ENCODE measurements around the gene C11orf24. TPM values are rescaled to one million over a fixed set of nuclear protein-coding genes. Genes with fewer than 3 reads are reported as not detected.

Gene C11orf24
- total RNA-seq, 1 experiment from 2014 or later: 37.7 TPM

- peaks cover under 1% of the 10 kb centered on the region; the same call in 1 of the 2 replicates for H3K9me3 ChIP-seq (ENCODE audit: insufficient read depth, low read depth)
- intact Hi-C loops (cut with micrococcal nuclease; ENCODE audit: unreplicated experiment): loop anchor here (5.0 kb wide), 1 partner anchor 92 kb away; no protein-coding TSS in a partner anchor
- H3K79me2 ChIP-seq (ENCODE audit: low read depth): no peaks in the 10 kb centered on the region
- H3K36me3 ChIP-seq (ENCODE audit: low read depth): no peaks in the 10 kb centered on the region
- H2AFZ ChIP-seq: no peak overlapping the region
- ChIA-PET POLR2A (ENCODE audit: unreplicated experiment) (interaction anchor here (0.5 to 0.6 kb wide), 2 partner anchors 87 to 995 kb away, joined by 4 read pairs; partner anchors contain the start of gene MYEOV), CTCF (interaction anchor here (0.5 to 2.8 kb wide), 4 partner anchors 12 to 94 kb away, joined by 3 to 15 read pairs (median 10); no protein-coding TSS in a partner anchor)
- TF ChIP-seq CTCF (conservative IDR thresholded peaks at IDR 0.05): no peak
- H3K4me2 ChIP-seq: no peak overlapping the region
- no peak overlapping the region for H3K4me3 ChIP-seq
- H3K27ac ChIP-seq: no peak overlapping the region
- no peaks in the 10 kb centered on the region for H3K9me2 ChIP-seq (ENCODE audit: insufficient read depth)
- H3F3A ChIP-seq (ENCODE audit: insufficient read depth, low read depth): peaks cover 14% of the 10 kb centered on the region
- DNase-seq: no peak
- H3K4me1 ChIP-seq (replicated peaks; ENCODE audit: insufficient read depth): peaks cover 22% of the 10 kb centered on the region
- BruUV-seq (replicated peaks): no TSS peak
- no peaks in the 10 kb centered on the region for H3K27me3 ChIP-seq (ENCODE audit: insufficient read depth, low read depth)
- H4K20me1 ChIP-seq (ENCODE audit: insufficient read depth): no peaks in the 10 kb centered on the region
Observed at GRCh38 chr11:68298659-68299516, 27.1 kb upstream of the C11orf24 start.

GRCh38 chr11:68297812-68298658 lies 26.3 kb upstream of the C11orf24 start:
- POLR2A ChIA-PET (ENCODE audit: unreplicated experiment): no interaction called here
- H3K27ac ChIP-seq: no peak overlapping the region
- BruUV-seq (replicated peaks): no TSS peak
- H3K27me3 ChIP-seq (ENCODE audit: insufficient read depth, low read depth): no peaks in the 10 kb centered on the region
- intact Hi-C loops (cut with micrococcal nuclease; ENCODE audit: unreplicated experiment): loop anchor here (1.0 to 5.0 kb wide), 2 partner anchors 41 to 91 kb away; no protein-coding TSS in a partner anchor
- peak; percentile 58 to 83 for DNase-seq
- no peaks in the 10 kb centered on the region for H3K79me2 ChIP-seq (ENCODE audit: low read depth)
- no peak overlapping the region for H2AFZ ChIP-seq
- H3K4me3 ChIP-seq: no peak overlapping the region
- CTCF ChIA-PET: interaction anchor here (0.5 to 2.8 kb wide), 6 partner anchors 13 to 97 kb away, joined by 4 to 15 read pairs (median 6); no protein-coding TSS in a partner anchor
- H3K4me1 ChIP-seq (replicated peaks; ENCODE audit: insufficient read depth): peaks cover 15% of the 10 kb centered on the region
- no peak for TF ChIP-seq EZH2 (IDR thresholded peaks at IDR 0.05; ENCODE audit: low read depth)
- TF ChIP-seq CTCF (conservative IDR thresholded peaks at IDR 0.05): peak; percentile 98
- H3K4me2 ChIP-seq: peak overlapping the region; percentile 10
- no peaks in the 10 kb centered on the region for H3K9me2 ChIP-seq (ENCODE audit: insufficient read depth)
- peaks cover 10% of the 10 kb centered on the region for H3F3A ChIP-seq (ENCODE audit: insufficient read depth, low read depth)
- no peaks in the 10 kb centered on the region for H3K36me3 ChIP-seq (ENCODE audit: low read depth)
- H3K9me3 ChIP-seq (ENCODE audit: insufficient read depth, low read depth): no peaks in the 10 kb centered on the region
- no peaks in the 10 kb centered on the region for H4K20me1 ChIP-seq (ENCODE audit: insufficient read depth)

DNA sequence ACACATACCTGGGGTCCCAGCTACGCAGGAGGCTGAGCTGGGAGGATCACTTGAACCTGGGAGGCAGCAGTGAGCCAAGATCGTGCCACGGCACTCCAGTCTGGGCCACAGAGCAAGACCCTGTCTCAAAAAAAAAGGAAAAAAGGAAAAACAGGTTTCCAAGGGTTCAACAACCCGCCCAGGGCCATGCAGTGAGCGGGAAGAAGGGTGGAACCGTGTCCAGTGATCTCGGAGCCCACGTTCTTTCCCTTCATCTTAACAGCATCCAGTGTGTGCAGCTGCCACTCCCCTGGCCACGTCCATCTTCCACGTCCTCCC lies 25.7 kb upstream of the C11orf24 start:
- peaks cover 8% of the 10 kb centered on the region; the same call in 1 of the 2 replicates for H3F3A ChIP-seq (ENCODE audit: insufficient read depth, low read depth)
- H3K4me3 ChIP-seq: no peak overlapping the region
- TF ChIP-seq EZH2 (IDR thresholded peaks at IDR 0.05; ENCODE audit: low read depth) (no peak), CTCF (conservative IDR thresholded peaks at IDR 0.05) (no peak)
- no peaks in the 10 kb centered on the region for H3K27me3 ChIP-seq (ENCODE audit: insufficient read depth, low read depth)
- intact Hi-C loops (cut with micrococcal nuclease; ENCODE audit: unreplicated experiment): loop anchor here (1.0 to 5.0 kb wide), 2 partner anchors 40 to 90 kb away; no protein-coding TSS in a partner anchor
- no peaks in the 10 kb centered on the region for H3K79me2 ChIP-seq (ENCODE audit: low read depth)
- BruUV-seq (replicated peaks): no TSS peak
- H3K9me2 ChIP-seq (ENCODE audit: insufficient read depth): no peaks in the 10 kb centered on the region
- no peak for DNase-seq
- peaks cover 9% of the 10 kb centered on the region for H3K4me1 ChIP-seq (replicated peaks; ENCODE audit: insufficient read depth)
- no peaks in the 10 kb centered on the region for H4K20me1 ChIP-seq (ENCODE audit: insufficient read depth)
- H2AFZ ChIP-seq: no peak overlapping the region
- POLR2A ChIA-PET (ENCODE audit: unreplicated experiment): no interaction called here
- H3K9me3 ChIP-seq (ENCODE audit: insufficient read depth, low read depth): no peaks in the 10 kb centered on the region
- H3K4me2 ChIP-seq: peak overlapping the region; percentile 10; the same call in 1 of the 2 replicates
- CTCF ChIA-PET: interaction anchor here (0.6 to 2.8 kb wide), 6 partner anchors 13 to 98 kb away, joined by 4 to 15 read pairs (median 5); no protein-coding TSS in a partner anchor
- H3K36me3 ChIP-seq (ENCODE audit: low read depth): no peaks in the 10 kb centered on the region
- H3K27ac ChIP-seq: no peak overlapping the region
